BE2C (cell line): ENCODE data around the gene THSD4.

Experiments
- DNase-seq: peaks from one replicate; pipeline ENCODE4 v3.0.0-alpha.2; 2020
- H3K27me3 ChIP-seq: fragments of 250-450 bp; sonication (Bioruptor Pico); 2 replicates; pipeline ENCODE4 v1.5.1; 2020; ENCODE audit warnings: mild to moderate bottlenecking
- H3K36me3 ChIP-seq: fragments of 250-450 bp; sonication (Bioruptor Pico); 2 replicates; pipeline ENCODE4 v1.5.1; 2020; ENCODE audit warnings: mild to moderate bottlenecking
- H3K4me1 ChIP-seq: fragments of 250-450 bp; sonication (Bioruptor Pico); 2 replicates; pipeline ENCODE4 v1.5.1; 2020
- H3K4me3 ChIP-seq: 2 replicates; pipeline ENCODE4 v1.5.1; 2011; ENCODE audit warnings: low read depth, low read length
- H3K9me3 ChIP-seq: fragments of 250-450 bp; sonication (Bioruptor Pico); 2 replicates; pipeline ENCODE4 v1.5.1; 2020
- CTCF ChIP-seq: IDR thresholded peaks from 2 replicates; pipeline ENCODE4 v1.5.1; 2012; ENCODE audit warnings: mild to moderate bottlenecking, low read depth, low read length

Gene THSD4

GRCh38 chr15:71225851-71226250, 110.6 kb downstream of the THSD4 start:
- Histone ChIP-seq H3K36me3 (no peaks in the 10 kb centered on the region), H3K27me3 (no peaks in the 10 kb centered on the region), H3K9me3 (no peaks in the 10 kb centered on the region), H3K4me3 (no peak overlapping the region), H3K4me1 (no peaks in the 10 kb centered on the region)
- no peak for TF ChIP-seq CTCF
- no peak for DNase-seq

- Histone ChIP-seq H3K36me3 (no peaks in the 10 kb centered on the region), H3K4me3 (no peak overlapping the region), H3K9me3 (no peaks in the 10 kb centered on the region), H3K4me1 (no peaks in the 10 kb centered on the region), H3K27me3 (no peaks in the 10 kb centered on the region)
- DNase-seq, result no peak
- TF ChIP-seq CTCF, result no peak
Measured at GRCh38 chr15:71226536-71227455, 111.5 kb downstream of the THSD4 start.

GRCh38 chr15:71228403-71228802, 113.1 kb downstream of the THSD4 start:
- Histone ChIP-seq H3K4me3 (no peak overlapping the region), H3K9me3 (no peaks in the 10 kb centered on the region), H3K36me3 (no peaks in the 10 kb centered on the region), H3K4me1 (no peaks in the 10 kb centered on the region), H3K27me3 (no peaks in the 10 kb centered on the region)
- DNase-seq, result no peak
- TF ChIP-seq CTCF, result no peak

- no peak for TF ChIP-seq CTCF
- no peak overlapping the region for H3K4me3 ChIP-seq
- no peak for DNase-seq
- no peaks in the 10 kb centered on the region for H3K27me3 ChIP-seq
- no peaks in the 10 kb centered on the region for H3K4me1 ChIP-seq
- no peaks in the 10 kb centered on the region for H3K9me3 ChIP-seq
- H3K36me3 ChIP-seq, result no peaks in the 10 kb centered on the region
Measured at GRCh38 chr15:71230303-71230702, 115.0 kb downstream of the THSD4 start.

- Histone ChIP-seq H3K4me1 (no peaks in the 10 kb centered on the region), H3K27me3 (no peaks in the 10 kb centered on the region), H3K4me3 (no peak overlapping the region), H3K9me3 (no peaks in the 10 kb centered on the region), H3K36me3 (no peaks in the 10 kb centered on the region)
- no peak for TF ChIP-seq CTCF
- DNase-seq, result no peak
Measured at GRCh38 chr15:71231758-71232157, 116.5 kb downstream of the THSD4 start.

- no peak for TF ChIP-seq CTCF
- no peaks in the 10 kb centered on the region for H3K27me3 ChIP-seq
- H3K4me3 ChIP-seq, result no peak overlapping the region
- H3K4me1 ChIP-seq, result no peaks in the 10 kb centered on the region
- no peaks in the 10 kb centered on the region for H3K36me3 ChIP-seq
- DNase-seq, result no peak
- no peaks in the 10 kb centered on the region for H3K9me3 ChIP-seq
Measured at GRCh38 chr15:71232411-71232810, 117.1 kb downstream of the THSD4 start.
